NCI-H187 (cell line): Measurements from ENCODE around the gene H1-8.

ENCODE experiments used
- DNase-seq, 2 experiments: peaks; one replicate each; lab custom pipeline; 2025; lab: John Stamatoyannopoulos, UW

H1-8 gene

DNA sequence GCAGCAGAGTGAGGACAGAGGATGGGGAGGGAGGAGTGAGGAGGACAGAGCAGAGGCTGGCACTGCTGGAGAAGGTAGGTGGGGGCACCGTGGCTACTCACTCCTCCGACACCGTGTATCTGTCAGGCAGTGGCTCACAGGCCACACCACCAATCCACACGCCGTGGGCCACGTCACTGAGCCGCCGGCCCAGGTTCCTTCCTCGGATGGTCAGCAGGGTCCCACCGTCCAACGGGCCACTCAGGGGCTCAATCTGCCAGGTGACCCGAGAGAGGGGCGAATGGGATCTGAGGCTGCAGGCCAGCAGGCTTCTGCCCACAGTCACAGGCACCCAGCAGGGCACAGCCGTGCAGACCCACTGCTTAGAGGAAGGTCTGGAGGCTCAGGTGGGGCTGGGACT lies 30.5 kb downstream of the H1-8 start:
- DNase-seq: no peak

DNA sequence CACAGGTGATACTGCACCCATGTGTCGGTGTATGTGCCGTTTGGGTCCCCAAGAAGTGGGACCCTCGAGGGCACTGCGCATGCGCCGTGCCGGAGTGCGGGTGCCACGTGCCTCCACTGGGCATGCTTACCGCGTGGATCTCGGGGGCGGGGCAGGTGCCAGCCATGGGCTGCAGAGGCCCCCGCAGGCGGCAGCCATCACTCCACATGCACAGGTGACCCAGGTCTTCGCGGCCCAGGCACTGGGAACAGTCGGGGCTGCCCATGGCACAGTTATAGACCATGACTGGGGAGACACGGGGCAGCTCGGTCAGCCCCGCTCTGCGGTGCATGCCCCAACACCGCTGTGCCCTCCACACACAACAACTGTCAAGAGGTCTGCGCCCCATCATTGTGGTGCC lies 31.2 kb downstream of the H1-8 start:
- DNase-seq: no peak

DNA sequence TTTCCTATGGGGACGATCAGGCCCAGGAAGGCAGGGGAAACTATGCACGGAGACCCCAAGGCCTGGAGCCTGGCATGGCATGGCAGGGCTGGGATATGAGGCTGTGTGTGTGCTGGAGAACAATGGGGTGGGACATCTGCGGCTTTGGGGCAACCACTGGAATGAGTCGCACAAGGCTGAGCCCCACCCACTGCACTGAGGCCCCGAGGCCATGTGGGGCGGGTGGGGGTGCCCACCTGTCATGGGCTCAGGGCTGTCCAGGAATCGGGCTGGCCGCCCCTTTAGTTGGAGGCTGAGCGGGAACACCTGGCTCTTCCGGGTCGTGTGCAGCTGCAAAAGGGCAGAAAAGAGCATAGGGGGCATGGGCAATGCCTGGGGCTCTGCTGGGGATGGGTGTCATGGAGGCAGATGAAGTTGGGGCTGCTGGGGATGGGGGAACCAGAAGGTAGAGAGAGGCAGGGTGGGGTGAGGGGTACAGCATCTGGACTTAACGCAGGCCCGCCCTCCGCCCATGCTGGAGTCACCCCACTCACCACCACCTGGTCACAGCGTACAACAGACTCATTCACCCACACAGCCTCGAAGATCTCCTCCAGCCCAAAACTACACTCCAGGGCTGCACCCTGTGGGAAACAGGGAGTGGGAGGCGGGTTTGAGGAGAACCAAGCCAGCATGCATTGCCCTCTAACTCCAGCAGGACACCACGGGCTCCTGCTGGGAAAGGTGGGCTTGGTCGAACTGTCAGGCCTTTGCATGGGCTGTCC lies 32.4 kb downstream of the H1-8 start:
- DNase-seq: no peak

DNA sequence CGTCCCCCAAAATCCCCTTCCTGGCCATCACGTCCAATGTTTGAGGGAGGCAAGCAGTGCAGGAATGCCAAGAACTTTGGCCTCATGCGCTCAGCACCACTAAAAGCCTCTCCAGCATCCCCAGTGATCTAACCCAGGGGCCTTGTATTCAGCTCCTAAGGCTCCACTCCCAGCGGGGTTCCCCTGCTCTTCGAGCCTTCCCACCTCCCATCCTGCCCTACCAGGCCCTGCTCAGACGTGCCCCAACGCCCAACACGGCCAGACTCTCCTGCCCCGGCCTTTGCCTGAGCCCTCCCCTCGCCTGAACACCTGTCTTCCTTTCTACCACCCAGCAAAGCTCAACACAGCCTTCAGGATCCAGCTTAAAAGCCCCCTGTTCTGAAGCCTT lies 33.0 kb downstream of the H1-8 start:
- no peak for DNase-seq

DNA sequence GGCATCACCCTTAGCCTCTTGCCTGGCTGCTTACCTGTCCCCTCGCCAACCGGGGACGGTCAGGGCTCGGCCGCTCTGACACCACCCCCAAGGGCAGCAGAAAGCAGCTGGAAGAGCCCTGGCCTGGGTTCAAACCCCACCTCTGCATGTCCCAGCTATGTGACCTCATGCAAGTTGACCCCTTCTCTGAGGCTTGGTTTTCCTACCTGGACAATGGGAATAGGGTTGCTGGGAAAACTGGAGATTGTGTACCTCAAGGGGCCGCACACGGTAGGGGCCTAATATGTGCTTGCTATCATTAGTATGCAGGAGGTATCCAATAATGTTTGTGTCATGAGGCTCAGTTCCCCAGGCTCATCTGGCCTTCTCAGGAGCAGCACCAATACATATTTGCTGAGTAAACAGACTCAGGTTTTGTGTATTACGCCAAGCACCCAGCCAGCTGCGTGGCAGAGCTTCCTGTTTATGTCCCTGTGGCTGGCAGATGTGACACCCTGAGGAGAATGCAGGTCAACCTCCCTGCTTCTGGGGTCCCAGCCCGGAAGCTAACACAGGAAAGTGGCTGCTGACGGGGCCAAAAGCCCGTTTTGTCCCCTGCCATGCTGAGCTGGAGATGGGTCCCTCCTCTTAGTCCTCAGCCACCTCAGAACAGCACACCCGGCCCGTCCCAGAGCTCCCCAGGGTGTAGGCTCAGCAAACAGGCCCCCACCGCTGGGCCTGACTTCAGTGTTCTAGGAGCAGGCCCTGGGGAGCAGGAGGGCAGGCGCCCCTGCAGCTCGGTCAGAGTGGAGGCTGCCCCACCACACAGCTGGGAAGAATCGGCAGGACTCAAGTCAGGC lies 33.8 kb downstream of the H1-8 start:
- no peak for DNase-seq

DNA sequence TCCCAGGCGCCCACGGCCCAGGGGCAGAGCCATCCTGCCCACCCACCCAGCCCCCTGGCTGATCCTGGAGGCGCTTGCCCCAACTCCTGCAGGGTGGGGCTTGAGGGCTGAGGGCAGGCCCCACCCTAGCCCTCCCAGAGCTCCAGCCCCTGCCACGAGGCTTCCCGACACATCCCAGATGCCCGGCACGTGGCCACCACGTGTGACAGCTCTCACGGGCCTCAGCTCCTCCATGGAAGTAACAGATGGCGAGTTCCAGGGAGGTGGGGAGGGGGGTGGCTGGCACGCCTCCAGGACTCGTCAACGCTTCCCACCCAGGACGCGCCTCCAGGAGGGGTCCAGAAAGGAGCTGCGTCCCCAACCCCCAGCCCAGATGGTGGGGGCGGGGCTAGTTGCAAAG lies 34.4 kb downstream of the H1-8 start:
- no peak for DNase-seq

DNA sequence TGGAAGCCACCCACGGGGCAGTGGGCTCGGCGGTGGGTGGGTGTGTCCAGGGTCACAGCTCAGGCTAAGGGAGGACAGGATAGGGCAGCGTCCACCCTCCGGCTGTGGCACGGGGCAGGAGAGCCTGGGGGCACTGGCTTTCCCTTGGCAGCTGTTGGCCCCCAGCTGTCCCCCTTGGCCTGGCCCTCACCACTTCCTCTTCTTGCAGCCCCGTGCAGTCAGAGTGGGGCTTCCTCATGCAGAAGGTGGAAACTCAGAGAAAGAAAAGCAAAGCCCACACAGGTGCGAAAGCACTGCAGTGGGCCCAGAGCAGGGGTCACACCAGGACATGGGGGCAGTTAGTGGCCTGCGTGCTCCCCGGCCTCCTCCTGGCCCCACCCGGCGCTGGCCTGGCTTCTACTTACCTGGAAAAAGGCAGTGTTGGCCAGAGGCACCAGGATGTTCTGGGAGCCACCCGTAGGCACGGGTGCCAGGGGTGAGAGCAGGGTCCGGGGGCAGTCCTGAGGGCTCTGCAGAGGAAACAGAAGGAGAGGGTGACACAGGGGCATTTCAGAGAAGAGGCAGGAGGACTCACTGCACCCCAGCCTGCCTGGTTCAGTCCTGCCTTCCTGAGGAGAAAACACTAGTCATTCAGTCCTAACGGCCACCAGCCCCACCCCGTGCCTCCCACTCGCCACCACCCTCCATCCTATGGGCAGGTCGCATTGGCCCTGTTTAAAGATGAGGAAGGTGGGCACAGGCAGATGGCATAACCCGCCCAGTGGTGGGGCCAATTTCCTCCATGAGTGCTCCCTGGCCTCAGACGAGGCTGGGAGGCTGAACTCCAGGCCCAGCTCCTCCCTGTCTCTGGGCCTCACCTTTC lies 35.2 kb downstream of the H1-8 start:
- no peak for DNase-seq

DNA sequence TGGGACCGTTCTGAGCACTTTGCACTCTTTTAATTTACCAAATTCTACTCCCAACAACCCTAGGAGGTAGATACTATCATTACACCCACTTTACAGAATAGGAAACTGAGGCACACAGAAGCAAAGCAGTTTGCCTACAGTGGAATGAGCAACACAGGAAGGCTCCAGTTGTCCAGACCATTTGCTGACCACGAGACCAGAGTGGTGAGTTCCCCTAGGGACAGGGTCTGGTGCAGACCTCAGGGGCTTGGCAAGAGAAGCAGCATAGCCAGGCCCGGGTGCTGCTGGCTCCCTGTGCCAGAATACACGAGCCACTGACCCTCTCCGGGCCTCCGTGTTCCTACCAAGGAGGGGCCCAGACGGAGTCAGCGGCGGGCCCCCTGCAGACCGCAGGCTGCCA lies 37.0 kb downstream of the H1-8 start:
- DNase-seq: no peak

DNA sequence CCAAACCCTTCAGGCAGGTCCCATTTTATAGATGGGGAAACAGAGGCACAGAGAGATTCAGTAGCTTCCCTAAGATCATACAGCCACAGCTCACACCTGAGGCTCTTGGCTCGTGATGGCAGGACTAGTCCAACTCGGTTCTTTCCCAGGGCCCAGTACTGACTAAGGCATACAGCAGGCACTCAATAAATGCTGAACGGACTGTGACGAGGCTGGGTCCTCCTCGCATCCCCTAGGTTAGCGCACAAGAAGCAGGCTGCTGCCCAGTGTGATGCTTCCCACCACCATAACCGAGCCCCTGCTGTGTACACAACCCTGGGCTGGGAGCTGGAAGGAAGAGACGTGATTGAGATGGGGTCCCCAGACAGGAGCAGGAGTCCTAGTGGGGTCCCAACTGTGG lies 38.6 kb downstream of the H1-8 start:
- no peak for DNase-seq

DNA sequence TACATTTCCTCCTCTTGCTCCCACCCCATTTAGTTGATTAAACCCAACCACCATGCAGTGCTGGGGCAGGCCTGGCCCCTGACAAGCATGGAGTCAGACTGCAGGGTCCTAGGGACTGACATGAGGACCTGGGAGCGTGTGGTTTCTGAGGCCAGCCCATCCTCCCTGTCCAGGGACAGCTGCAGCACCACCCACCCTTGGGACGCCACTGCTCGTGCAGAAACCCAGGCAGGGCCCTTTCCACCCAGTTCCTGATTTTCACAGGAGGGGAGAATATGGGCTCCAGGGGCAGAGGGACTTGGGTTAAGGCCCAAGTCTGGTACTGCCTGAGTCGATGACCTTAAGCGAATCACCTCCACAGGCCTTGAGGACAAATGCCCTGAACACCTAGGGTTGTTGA lies 39.8 kb downstream of the H1-8 start:
- no peak for DNase-seq

DNA sequence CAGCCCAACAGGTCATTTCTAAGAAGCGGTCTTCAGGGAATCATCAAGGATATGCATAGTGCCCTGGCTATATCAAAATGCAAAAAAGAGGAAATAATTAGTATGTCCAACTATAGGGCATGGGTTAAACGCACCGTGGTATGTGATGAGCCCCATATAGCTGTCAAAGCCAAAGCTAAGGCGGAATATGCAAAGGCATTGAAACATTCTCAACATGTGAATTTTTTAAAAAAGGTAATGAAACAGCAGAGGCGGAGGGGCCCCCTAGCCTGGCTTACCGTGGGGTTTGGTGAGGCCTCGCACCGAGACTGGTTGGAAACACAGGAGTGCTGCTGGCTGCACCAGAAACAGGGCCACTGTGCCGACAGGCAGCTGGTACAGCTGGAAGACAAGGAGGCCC lies 40.3 kb downstream of the H1-8 start:
- DNase-seq: no peak

DNA sequence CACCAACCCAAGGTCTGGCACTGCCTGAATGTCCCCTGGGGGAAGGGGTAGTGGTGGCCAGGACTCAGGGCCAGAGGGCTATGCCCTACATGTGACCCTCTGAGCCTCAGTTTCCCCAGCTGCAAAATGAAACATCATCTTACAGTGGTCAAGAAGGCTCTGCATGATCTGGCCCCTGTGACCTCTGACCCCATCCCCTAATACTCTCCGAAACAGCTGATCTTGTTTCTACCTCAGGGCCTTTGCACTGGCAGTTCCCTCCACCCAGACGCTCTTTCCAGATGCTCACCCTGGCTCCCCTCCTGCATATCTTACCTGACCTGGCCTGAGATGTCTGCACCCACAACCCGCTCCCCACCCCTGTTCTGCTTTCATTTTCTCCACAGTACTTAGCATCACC lies 41.7 kb downstream of the H1-8 start:
- DNase-seq: no peak

DNA sequence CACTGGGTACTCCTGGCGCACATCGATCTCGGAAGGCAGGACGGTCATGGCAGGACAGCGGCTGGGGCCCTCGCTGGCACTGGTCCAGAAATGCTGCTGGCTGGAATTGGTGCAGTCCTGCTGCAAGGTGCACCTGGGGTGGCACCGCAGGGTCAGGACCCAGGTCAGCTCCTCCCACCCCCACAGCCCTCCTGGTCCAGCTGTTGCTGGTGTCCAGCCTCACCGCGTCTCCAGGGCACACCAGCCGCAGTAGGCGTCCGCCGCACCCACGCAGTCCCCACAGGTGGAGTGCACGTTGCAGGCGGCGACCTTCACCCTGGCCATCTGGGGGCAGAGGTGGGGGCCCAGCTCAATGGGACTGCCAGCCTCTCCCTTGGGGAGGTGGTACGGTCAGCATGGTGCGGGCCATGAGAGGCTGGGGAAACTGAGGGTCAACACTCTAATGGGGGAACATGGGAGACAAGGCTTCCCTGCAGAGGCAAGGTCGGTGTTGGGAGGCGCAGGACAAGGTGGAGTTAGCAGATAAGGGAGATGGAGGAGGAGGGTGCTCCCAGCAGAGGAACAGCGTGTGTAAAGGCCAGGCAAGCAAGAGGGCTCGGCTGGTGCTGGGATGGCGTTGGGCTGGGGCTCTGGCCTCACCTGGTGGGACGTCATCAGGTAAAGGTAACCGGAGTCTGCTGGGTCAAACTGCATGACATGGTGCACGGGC lies 43.1 kb downstream of the H1-8 start:
- DNase-seq: no peak

DNA sequence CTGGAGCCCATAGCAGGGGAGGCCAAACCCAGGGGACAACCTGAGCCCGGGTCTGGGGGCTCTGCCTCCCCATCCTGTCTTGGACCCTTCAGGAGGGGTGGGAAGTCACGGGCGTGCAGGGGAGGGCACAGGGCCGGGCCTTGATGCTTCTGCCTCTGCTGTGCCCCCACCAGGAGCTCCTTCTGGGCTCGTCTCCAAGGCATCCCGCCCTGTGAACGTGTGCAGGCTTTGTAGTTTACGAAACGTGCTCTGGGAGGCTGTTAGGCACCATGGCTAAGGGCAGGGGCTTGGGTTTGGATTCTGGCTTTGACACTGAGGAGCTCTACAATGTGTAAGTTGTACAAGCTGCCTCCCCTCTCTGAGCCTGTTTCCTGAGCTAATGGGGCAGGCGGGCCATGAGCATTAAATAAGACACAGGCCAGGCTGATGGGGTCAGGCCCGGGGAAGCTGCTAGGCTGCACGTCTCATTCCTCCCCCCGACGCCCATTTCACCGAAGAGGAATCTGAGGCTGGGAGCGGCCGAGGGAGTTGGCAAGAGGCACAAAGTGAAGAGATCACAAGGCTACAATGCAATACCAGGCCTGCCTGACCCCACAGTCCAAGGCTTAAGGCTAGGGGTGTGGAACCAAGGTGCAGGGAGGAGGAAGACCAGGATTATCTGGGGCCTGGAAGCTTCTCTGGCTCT lies 43.9 kb downstream of the H1-8 start:
- no peak for DNase-seq

DNA sequence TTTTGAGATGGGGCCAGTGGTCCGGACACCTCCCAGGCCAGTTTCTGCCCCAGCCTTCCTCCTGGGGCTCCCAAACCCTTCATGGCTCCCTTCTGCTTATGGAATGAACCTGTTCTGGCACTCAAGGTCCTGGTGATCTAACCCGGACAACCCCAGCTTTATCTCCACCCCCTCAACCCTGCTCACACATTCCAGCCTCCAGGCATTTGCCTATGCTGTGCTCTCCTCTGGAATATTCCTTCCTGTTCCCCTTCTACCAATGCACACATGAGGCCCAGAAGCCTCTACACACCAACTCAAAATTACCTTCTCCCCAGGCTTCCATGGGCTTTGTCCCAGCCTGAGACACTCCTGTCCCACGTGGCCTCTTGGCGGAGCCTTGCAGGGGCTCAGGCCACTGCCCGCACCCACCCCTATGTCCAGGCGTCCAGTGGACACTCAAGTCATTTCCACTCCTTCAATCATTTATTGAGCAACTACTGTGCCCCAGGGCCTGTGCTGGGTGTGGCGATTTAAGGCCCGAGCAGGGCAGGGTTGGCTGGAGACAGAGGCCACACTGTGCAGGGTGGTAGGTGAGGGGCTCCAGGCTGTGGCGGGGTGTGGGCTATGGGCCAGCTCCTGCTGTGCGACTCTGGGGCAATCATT lies 44.7 kb downstream of the H1-8 start:
- DNase-seq: no peak

DNA sequence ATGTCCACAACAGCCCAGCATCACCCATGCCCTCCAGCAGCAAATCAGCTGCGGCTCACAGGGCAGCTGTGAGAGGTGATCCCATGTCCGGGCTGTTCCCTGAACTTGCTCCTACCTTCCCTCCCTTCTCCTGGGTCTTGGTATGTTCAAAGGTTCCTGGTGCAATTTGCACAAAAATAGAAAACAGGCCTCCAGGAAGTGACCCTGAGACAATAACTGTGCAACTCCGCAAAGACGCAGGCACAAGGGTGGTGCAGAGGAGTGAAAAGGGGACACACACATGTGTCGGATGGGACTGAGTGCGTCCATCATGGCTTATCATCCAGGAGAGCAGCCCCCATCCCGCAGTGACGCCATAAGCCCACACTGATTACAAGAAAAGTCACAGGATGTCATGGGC lies 47.2 kb downstream of the H1-8 start:
- no peak for DNase-seq

DNA sequence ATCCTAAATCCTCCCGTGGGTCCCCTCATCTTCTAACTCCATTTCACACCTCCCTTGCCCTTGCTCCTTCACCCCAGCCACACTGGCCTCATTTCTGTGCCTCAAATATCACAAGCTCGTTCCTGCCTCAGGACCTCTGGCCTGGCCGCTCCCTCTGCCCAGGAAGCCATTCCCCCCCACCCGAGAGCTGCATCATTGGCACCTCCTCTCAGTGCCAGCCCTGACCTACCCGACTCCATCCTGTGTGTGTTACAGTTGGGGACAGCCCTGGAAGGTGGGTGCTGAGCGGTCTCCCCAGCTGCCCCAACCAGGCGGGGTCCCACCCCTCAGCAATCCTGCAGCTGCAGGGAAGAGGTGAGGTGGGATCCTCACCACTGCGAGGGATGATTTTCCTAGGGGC lies 49.0 kb downstream of the H1-8 start:
- no peak for DNase-seq

DNA sequence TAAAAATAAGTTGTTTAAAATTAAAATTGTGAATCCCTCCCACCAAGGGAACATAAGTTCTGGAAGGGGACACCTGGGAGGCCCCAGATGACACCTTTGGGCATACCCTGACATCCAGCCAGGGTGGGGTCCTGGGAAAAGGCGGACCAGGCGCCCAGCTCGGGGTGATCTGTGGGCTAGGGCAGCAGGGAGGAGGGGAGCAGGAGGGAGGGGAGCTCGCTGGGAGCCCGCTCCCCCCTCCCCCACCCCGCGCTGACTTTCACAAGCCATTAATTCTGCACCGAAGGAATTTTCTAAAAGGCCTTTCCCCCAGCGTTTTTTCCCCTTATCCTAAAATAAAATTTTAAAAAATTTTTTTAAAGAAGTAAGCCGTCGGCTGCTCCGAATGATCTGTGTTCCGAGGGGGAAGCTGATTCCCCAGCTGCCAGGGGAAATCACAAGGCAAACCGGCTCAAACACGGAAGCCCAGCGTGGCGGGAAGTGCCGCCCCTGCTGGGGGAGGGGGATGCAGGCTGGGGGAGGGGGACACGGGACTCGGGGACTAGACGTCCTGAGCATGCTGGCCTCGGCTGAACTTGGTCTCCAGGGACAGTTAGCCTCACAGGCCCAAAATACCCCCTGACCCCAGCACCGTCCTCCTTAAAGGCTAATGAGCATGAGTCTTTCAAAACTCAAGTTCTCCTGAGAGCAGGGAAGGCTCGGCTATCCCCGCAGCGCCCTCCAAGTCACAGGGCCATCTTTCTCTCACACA lies 49.6 kb downstream of the H1-8 start:
- DNase-seq: no peak

DNA sequence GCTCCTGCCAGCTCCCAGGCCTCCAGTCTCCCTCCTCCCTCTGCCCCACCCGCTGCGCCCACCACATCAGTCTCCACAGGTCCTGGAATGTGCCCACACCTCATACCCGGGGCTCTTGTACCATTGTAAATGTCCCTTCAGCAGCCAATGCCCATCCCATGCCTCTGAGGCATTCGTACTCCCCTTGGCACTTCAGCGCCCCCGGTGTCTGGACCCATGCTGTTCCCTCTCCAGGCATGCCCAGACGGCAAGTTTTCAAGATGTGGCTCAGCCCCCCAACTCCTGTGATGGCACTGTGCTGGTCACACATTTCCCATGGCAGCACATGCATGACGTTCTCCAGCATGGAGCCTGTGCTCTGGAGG lies 50.2 kb downstream of the H1-8 start:
- DNase-seq: no peak
